HL-60/S4 (cell line): Measurements from ENCODE around the gene DNASE1.
"Not testable (repeated sequence)": the region's sequence is repeated elsewhere in the genome, so short reads cannot be mapped to it uniquely, and the experiment has no call there.

ENCODE experiments used
- in situ Hi-C: fragments of 300-500 bp; cut with MboI; formaldehyde crosslinking; loops from 2 replicates; pipeline ENCODE4 v1.14.3; 2022; ENCODE audit warnings: low sequenced_read_pairs

DNASE1 gene

GRCh38 chr16:3654249-3654991 is at the start of gene DNASE1:
TSS of gene DNASE1 (plus strand) at chr16:3654691. CDS start at chr16:3655374, 683 bp downstream.
- in situ Hi-C loops = no loop called here

- in situ Hi-C loops = no loop called here
These were observed 48.0 kb upstream of the DNASE1 start for GRCh38 chr16:3606441-3606840.

DNA sequence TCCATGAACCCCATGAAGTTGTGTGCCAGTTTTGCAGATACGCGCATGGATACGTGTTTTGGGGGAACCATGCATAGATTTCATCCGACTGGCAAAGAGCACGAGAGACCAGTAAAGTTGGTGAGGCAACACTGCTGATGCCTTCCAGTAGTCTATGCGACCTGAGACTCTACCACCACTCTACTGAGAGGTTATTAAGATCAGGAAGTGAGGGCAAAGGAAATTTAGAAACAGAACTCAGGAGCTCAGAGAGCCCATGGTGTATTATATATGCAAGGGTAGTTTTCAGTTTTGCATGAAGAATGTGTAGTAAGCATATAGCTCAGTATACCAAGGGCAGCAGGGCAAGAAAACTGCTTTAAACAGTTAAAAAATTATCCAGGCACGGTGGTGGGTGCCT is 47.3 kb upstream of the DNASE1 start:
- in situ Hi-C loops = no loop called here

- in situ Hi-C loops = no loop called here
These were observed 46.9 kb upstream of the DNASE1 start for GRCh38 chr16:3607634-3608033.

DNA sequence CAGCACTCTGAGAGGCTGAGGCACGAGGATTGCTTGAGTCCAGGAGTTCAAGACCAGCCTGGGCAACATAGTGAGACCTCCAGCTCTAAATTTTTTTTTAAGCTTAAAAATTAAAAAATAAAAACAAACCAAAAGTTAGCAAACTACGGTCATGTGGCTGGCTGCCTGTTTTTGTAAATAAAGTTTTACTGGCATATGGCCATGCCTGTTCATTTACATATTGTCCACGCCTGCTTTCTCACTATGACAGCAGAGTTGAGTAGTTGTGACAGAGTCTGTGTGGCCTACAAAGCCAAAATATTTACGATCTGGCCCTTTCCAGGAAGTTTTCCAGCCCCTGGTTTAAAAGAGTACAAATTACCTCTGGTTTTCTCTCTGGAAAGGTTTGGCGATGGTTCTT is 46.4 kb upstream of the DNASE1 start:
- in situ Hi-C loops = no loop called here

- in situ Hi-C loops = not testable (repeated sequence)
These were observed 45.5 kb upstream of the DNASE1 start for GRCh38 chr16:3608976-3609375.

GRCh38 chr16:3609895-3610697 is 44.4 kb upstream of the DNASE1 start:
- in situ Hi-C loops = no loop called here

- in situ Hi-C loops = no loop called here
These were observed 43.8 kb upstream of the DNASE1 start for GRCh38 chr16:3610698-3611145.

DNA sequence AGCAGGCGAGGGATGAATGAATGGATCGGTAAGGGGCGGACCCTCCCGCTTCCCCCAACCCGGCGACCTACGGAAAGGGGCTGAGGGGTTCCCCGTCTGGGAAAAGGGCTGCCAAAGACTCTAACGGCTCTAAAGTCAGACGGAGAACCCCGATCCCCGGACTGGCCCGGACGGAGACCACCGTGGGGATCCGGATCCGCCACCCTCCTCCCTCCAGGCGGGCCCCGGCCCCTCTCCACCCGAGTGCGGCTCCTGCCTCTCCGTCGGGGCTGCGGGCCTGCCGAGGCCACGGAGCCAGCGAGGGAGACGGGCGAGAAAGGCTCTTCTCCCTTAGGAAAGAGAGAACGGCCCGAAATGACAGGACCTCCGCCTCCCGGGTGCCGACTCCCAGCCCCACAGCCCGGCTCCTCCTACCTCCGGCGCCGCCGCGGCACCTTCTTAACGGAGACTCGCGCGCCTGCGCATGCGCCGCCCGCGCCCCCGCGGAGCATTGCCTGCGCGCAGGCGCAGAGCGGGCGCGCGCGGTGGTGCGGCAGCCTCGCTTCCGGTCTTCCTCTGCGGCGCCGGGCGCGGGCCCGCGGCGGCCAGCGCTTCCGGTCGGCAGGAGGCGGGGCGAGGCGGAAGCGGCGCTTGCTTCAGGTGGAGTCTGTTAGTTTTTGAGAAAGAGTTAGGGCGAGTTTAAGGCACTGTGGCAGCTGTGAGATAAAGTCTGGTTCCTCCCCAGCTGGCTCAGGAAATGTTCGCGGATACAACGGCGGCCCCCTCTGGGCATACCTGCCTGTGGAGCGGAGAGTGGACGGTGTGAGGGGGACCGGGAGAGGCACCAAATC is 43.1 kb upstream of the DNASE1 start, which contains the start of gene SLX4:
Gene SLX4 (minus strand): TSS at position 461 of the 830 bp plus-strand sequence. CDS start 2,642 bp downstream, outside the sequence.
- in situ Hi-C loops = no loop called here

- in situ Hi-C loops = no loop called here
These were observed 41.7 kb upstream of the DNASE1 start for GRCh38 chr16:3612510-3613466.

- in situ Hi-C loops = no loop called here
These were observed 35.7 kb upstream of the DNASE1 start for GRCh38 chr16:3618769-3619141.

DNA sequence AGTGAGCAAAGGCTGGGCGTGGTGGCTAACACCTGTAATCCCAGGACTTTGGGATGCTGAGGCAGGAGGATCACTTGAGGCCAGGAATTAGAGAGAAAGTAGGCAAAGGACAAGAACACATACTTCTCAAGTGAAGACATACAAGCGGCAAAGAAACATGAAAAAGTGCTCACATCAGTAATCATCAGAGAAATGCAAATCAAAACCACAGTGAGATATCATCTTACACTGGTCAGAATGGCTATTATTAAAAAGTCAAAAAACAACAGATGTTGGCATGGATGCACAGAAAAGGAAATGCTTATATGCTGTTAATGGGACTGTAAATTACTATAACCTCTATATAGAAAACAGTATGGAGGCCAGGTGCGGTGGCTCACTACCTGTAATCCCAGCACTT is 30.8 kb upstream of the DNASE1 start:
- in situ Hi-C loops = no loop called here

GRCh38 chr16:3625331-3625730 is 29.2 kb upstream of the DNASE1 start:
- in situ Hi-C loops = no loop called here

GRCh38 chr16:3625911-3626732 is 28.4 kb upstream of the DNASE1 start:
- in situ Hi-C loops = no loop called here

DNA sequence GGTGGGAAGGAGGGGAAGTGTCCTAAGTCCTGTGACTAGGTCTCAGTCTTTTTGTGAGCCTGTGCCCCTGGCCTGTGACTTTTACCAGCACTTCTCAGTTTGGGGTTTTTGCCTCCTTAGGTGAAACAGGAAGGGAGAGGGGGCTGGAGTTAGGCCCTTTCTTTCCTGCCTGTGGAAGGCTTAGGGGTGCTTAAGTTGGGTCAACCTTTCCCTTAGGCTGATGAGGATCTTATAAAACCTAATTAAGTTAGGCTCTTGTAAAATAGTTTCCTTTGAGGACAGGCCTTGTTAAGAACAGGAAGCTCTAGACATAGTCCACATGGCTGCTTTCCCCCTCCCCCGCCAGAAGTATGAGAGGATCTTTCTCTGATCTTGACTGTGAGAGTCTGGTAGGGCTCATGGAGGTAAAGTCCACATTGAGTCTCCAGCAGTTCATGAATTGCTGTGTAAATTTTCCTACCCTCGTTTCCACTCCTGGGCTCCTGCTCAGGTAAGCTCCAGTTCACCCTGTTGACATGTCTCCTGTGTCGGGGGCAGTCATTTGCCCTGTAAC is 17.0 kb upstream of the DNASE1 start:
- in situ Hi-C loops = no loop called here

DNA sequence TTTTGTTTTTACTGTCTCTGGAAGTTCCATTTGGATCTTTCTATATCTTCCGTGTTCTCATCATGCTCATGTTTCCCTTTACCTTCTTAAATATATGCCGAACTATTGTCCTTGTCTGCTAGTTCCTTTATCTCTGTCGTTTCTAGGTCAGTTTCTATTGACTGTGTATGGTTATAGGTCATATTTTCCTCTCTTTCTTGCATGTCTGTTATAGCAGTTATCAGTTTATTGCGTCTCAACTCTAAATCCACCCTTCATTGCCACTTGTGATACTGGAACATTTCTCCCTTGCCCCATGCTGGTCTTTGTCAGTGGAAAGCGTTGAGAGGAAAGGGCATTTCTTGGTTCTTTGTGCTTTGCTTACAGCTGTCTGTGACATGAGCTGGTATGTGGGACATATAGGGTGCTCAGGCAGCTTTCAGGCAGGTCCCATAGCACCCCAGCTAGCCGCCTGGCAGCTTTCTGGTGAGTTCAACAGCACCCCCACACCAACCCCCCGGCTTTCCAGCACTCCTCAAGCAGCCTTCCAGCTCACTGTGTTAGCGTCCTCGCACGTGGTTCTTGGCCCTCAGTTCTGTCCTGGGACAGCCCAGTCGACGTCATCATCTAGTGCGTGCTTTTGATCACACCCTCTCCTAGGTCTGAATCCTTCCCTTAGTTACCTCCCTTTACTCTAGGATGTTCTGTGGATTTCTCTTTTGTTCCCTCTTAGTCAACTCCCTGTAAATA is 15.4 kb upstream of the DNASE1 start:
- in situ Hi-C loops = no loop called here

DNA sequence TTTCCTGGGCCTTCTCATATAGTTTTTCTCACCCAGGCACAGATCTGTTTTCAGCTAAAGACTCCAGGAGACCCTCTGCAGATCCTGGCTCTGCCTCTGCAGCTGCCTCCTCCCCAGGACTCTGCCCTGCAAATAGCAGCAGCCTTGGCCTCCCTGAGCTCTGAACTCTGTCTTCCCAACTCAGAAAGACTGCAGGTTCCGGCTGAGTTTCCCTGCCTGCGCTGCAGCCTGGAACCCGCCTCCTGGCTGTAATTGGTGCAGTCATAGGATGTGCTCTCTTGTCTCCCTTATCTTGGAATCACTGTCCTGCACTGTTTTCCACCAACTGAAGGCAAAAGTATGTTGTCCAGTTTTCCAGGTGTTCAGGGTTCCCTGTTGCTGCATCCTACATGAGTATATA is 14.3 kb upstream of the DNASE1 start:
- in situ Hi-C loops = no loop called here
